Hindlimb muscle (tissue), 1 donor: ENCODE results near the gene MYO5A. TPM values are rescaled to one million over a fixed set of nuclear protein-coding genes. Genes with fewer than 3 reads are reported as not detected.
"Not testable (repeated sequence)": the region's sequence is repeated elsewhere in the genome, so short reads cannot be mapped to it uniquely, and the experiment has no call there.

ENCODE experiments used
- DNase-seq: peaks from one replicate; pipeline ENCODE4 v3.0.0-alpha.2; 2013
- polyA plus RNA-seq: library from polyadenylated mRNA; unstranded; fragments of 120-200 nt; gene quantifications from one replicate; pipeline ENCODE4 v1.2.1, GENCODE V29; 2013; ENCODE audit not compliant: insufficient read length

MYO5A gene
- polyA plus RNA-seq, 1 donor, result 7.0 TPM

DNA sequence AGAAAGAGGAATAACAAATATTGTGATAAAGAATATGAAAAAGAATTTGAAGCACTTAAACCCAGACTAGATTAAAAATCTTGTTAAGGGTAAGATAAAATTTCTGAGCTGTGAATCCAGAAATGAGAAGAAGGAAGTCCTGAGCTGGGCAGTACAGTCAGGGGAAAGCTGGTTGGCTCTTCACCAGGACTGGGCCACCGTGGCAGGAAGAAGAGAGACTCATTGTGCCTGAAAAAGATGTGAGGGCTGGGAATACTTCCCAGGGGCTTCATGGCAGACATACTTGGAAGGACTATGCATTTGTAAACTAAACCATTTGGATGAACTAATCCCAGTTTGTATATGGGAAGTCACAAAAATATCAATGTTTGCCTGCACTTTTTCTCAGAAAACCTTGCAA lies 204.6 kb downstream of the MYO5A start:
- DNase-seq, result no peak

DNA sequence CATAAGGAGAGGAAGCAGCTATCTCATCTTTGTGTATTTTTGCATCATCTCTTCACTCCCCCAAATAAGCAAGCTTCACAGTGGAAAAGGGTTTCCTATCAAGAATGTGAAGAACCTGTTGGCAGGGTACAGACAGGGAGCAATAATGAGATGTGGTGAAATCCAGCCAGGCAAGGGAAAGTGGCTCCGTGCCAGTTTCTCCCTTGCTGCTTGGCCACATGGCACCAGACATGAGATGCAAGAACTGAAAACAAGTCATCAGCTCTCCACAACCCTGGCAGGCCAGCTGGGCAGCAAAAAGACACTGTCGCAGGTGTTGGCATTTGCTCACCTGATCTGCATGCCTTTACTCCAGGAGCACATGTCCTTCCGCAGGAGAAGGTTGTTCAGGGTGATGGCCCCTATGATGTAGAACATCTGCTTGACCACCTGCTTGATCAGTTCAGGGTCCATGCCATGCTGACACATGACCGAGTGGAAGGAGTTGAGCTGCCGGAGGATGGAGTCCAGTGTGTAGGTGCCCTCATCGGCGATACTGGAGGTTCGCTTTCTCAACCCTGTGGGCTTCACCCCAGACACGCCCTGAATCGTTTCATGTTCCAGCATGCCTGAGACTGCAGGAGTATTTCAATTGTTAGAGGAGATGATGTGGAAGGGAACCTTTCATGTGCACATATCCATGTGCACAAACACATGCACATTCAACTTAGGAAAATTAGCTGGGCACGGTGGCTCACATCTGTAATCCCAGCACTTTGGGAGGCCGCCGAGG lies 209.8 kb downstream of the MYO5A start:
- no peak for DNase-seq

DNA sequence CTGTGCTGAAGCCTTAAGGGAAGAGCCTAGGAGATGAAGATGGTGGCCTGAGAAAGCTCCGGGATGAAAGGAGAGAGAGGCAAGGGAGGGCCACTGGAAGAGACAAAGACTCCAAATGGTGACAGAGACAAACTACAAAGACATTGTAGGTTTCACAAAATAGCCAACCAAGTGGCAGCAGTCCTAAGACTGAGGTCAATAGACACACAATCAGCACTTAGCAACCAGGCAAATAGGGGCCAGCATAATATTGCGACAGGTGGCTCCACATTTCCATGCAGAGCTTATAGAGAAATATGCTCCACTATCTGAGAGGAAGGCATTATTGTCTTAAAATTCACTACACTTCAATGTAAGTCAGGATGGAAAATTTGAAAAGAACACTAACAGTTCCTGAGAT lies 211.0 kb downstream of the MYO5A start:
- DNase-seq, result no peak

DNA sequence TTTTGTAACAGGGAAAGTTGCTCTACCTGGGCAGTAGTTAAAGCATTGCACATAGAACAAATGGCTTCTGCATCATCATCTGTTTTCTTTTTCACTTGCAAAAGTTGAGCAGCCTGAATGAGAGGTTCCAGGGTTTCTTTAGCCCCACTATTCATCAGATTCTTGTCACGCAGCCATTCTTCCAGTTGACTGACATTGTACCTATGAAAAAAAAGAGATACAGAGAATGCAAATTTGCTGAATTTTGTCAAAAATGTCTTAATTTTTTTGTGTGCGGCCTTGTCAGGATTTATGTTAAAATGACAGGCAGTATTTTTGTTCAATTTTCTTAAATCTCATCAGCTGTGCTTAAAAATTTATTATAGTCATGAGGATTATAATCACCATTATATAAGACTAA lies 211.7 kb downstream of the MYO5A start:
- no peak for DNase-seq

- no peak for DNase-seq
These were observed 219.5 kb downstream of the MYO5A start for GRCh38 chr15:52309154-52309548.

- DNase-seq, result no peak
These were observed 220.1 kb downstream of the MYO5A start for GRCh38 chr15:52308446-52309153.

DNA sequence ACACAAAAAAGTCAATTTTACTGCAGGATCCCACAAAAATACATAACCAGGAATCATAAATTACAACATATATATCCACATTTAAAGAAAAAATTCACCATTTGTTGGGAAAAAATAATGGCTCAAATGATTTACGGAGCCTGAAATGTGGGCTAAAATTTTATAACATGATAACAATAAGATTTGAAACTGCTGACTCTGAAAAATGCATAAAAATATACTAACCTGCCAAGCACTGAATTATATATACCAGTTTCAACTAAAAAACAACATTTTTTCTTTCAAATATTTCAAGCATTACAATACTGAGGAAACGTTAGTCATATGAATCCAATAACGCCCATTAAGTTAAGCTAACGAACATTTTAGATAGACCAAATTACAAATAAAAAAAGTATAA lies 220.8 kb downstream of the MYO5A start:
- DNase-seq, result no peak

- no peak for DNase-seq
These were observed 222.4 kb downstream of the MYO5A start for GRCh38 chr15:52306270-52306669.

GRCh38 chr15:52303093-52303772 lies 225.4 kb downstream of the MYO5A start:
- no peak for DNase-seq

GRCh38 chr15:52301265-52301847 lies 227.3 kb downstream of the MYO5A start:
- no peak for DNase-seq

GRCh38 chr15:52295421-52296001 lies 233.2 kb downstream of the MYO5A start, which contains the start of gene MYO5C:
Gene MYO5C (minus strand): TSS chr15:52295804. CDS start chr15:52295636, 168 bp downstream.
- DNase-seq, result peak; percentile 71

DNA sequence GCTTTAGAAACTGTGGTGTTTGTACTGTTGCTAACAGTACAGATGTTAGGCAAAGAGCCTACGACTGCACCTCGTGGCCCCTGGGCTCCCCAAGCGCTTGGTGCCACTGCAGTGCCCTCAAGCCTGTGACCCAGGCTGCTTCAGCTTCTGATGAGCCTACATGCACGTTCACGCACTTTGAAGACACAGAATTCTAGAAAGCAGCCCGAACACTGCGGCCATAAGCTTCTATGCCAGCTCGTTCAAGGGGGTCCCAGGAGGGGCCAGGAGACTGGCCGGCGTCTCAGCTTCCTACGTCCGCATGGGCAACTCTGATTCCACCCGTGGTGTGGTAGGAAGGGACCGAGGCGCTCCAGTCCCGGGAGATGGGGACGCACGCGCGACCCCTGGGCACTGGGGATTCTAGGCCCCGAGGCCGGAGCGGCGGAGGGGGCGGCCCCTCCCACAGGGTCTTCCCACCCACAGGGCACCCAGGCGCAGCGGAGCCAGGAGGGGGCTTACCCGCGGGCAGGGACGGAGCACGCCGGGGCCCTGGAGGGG lies 233.7 kb downstream of the MYO5A start:
- no peak for DNase-seq

DNA sequence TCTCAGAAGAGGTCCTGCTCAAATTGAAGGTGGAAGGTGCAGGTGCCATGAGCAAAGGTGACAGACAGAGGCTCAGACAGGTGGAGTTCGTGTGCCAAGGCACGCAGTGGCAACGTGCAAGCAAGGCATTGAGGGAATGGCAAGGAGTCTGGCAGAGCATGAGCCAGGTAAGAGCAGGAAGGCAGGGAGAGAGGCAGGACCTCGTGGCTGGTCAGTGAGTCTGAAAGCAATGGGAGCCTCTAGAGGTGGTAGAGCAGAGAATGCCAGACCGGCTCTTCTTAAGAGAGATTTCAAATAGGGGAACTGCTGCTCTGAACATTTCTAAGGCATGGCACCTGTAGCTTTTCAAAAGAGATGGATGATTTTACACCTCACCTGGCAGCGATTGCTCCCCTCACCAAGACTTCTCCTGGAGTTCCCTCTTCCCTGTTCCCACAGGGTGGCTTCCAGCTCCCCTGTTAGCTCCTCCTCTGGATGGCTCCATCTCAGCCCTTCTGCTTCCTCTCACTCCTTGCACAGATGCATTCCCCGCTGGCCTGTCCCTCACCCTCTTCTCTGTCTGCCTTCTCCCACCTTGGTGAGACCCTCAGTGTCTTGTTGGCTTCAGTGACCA lies 235.8 kb downstream of the MYO5A start:
- DNase-seq, result no peak

DNA sequence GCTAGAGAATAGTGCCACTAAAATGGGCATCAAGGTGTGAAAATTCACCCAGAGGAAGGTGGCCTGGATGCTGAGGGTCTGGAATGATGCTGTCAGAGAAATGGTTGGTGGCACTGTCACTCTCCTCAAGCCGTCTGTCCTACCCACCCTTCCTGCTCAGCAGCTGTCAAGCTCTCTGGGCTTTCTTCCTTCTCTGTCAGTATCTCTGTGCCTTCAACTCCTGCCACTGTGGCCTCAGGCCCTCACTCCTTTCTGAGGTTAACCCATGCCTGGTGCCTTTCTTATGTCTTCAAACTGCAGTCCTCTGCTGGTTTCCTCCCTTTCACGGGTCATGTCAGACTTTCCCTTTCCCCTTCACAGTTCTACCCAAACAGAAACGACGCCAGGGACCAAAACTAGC lies 237.5 kb downstream of the MYO5A start:
- DNase-seq, result no peak

DNA sequence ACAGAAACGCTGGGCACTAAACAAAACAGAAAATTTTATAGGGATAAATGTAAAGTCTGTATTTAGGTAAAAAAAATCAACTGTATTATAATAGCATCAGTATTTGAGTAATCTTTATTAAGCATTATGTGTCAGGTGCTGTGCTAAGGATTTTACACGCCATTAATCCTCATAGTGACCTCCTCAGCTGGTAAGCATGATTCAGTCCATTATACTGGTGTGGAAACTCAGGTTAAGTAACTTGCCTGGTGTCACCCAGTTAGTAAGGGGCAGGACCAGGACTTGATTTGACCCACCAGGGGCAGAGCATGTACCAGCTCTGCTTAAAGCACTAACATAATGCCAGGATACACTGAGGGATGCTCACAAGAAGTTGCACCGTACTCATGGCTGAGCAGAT lies 237.9 kb downstream of the MYO5A start:
- DNase-seq, result no peak

DNA sequence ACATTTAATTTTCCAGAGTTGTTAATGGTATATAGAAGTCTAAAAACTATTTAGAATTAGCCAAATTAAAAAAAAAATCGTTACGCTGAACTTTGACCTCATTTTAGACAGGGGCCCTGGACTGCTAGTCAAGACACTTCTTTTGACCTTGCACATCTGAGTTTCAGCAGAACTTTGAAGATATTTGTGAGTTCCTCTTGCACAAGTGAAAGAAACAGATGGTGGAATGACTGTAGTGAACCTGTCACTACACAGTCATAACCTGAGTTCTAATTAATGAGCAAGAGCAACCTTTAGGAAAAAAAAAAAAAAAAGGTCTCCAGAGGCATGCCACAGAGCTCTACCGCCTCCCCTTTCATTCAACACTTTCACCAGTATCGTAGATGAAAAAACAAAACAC lies 238.4 kb downstream of the MYO5A start:
- no peak for DNase-seq

- no peak for DNase-seq
These were observed 239.0 kb downstream of the MYO5A start for GRCh38 chr15:52289629-52290081.

- DNase-seq, result no peak
These were observed 239.7 kb downstream of the MYO5A start for GRCh38 chr15:52288986-52289385.

- DNase-seq, result no peak
These were observed 240.4 kb downstream of the MYO5A start for GRCh38 chr15:52288051-52288942.

DNA sequence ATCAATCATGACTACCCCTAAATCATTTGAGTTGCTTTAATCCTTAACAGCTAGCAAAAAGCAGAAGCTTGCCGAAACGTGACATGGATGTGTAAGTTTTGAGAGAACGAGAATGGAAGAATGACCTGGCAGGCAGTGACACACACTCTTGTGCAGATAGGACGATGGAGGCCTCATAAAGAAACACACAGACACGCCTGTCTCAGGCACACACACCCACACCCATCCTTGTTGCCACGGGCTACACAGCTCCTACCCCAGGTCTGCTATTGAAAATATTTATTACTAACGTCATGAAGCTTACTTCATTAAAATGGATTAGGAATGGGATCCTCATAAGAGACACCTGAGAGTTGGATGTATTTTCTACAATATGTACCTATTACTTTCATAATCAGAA lies 241.6 kb downstream of the MYO5A start:
- DNase-seq, result no peak

DNA sequence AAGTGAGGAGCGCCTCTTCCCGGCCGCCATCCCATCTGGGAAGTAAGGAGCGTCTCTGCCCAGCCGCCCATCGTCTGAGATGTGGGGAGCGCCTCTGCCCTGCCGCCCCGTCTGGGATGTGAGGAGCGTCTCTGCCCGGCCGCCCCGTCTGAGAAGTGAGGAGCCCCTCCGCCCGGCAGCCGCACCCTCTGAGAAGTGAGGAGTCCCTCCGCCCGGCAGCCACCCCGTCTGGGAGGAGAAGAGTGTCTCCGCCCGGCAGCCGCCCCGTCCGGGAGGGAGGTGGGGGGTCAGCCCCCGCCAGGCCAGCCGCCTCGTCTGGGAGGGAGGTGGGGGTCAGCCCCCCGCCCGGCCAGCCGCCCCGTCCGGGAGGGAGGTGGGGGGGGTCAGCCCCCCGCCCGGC lies 242.7 kb downstream of the MYO5A start:
- DNase-seq, result not testable (repeated sequence)
